ENCODE results near the gene GRIP1. TPM values are rescaled to one million over a fixed set of nuclear protein-coding genes. Genes with fewer than 3 reads are reported as not detected.

The GRIP1 gene
- total RNA-seq (2013; cell fraction: nucleolus; rRNA removed): not detected in 2 replicates
- total RNA-seq (2014; rRNA removed): not detected in 2 replicates
- total RNA-seq (2014; rRNA removed; fragmentation: Illumina TruSeq; extraction: Trizol): 0.09 TPM in 1 of 2 replicates, not detected in the other
- total RNA-seq (2021): 0.85 TPM in 1 of 2 replicates, not detected in the other
- not detected for polyA plus RNA-seq (2011; ENCODE audit: low read depth)
- polyA plus RNA-seq (2011; rRNA removed): 0.03 and 0.05 TPM in 2 replicates
- polyA plus RNA-seq (2011; cell fraction: cytosol; rRNA removed): 0.02 TPM in 1 of 2 replicates, not detected in the other
- 0.03 TPM in 1 of 2 replicates, not detected in the other for polyA plus RNA-seq (2011; cell fraction: nucleus; rRNA removed)
- 0.14 and 0.19 TPM in 2 replicates for polyA plus RNA-seq (2012)
- not detected in 2 replicates for polyA plus RNA-seq (2014; fragmentation: Illumina TruSeq; extraction: Trizol)
- polyA plus RNA-seq (2014; fragmentation: Nextera tagmentation; extraction: Ambion mirVana): not detected
- polyA plus RNA-seq (2014; rRNA removed): 0.03 and 0.50 TPM in 2 replicates
- not detected for polyA plus RNA-seq (2016; fragmentation: Nextera tagmentation; extraction: Ambion mirVana)
- polyA minus RNA-seq (2011; rRNA and poly(A)+ RNA removed): not detected in 2 replicates
- not detected in 2 replicates for polyA minus RNA-seq (2011; cell fraction: cytosol; rRNA and poly(A)+ RNA removed)
- polyA minus RNA-seq (2011; cell fraction: nucleus; rRNA and poly(A)+ RNA removed): 0.12 TPM in 1 of 2 replicates, not detected in the other
- Bru-seq, nascent RNA: percentile 4 among the genes with signal in this experiment
- BruChase-seq, experiment 1, labeled RNA remaining after a 6-hour chase: percentile 3 among the genes with signal in this experiment
- percentile 7 among the genes with signal in this experiment for BruChase-seq, experiment 2, labeled RNA remaining after a 2-hour chase
- long read RNA-seq, experiment 1: 0 reads
- long read RNA-seq, experiment 2, partial matches to known transcripts: 0 of 1 reads
- long read RNA-seq, experiment 2, other reads (novel, unspliced or antisense): 1 of 1 reads

DNA sequence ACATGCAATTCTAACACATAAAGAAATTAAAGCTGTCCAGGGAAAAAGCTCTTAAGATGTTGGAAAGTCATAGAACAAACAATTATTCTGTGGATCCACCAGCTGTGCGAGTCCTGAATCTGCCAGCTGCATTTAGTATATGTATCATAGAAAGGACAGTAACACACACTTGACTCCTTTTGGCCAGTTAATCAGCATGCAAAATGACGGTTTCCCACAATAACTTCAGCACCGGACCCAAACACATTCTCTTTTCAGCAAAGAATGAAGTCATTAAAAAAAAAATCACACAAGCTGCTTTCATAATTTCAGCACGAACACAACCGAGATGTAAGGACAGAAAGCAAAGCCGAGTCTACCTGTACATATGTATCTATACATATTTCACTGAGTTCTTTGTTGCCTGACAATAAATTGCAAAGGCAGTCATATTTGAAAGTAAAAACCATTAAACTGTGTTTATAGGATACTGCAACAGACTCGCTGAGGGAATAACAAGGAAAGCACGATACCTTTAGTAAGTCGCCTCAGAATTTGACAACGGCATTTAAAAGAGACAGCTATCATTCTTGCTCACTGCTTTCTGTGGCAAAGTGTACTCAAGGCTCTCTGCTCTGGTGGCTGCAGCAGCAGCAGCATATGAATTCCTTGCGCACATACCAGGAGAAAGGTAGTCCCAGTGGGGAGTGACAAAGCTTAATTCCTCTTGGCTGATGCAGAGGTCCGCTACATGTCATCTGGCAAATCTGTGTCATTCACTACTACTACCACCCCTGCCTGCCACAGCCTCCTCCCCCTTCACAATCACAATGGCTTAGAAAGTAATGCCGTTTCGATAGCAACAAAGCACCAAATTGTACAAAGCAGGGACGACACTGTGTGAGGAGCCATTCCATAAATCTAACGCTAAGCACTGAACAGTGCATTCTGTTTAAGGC lies at the start of gene GRIP1:
Gene GRIP1, minus strand, starts transcription at position 739 of the 938 bp plus-strand sequence. Its CDS starts 172 bp downstream, at position 567.
- no peak for FAIRE-seq
- Histone ChIP-seq H3K36me3 (ENCODE audit: control insufficient read depth in 2 of 2, insufficient read depth in 2 of 2, low read length in 1 of 2) (no peaks in the 10 kb centered on the region), H3K4me1 (ENCODE audit: control insufficient read depth, insufficient read depth, low read length) (peaks cover 8% of the 10 kb centered on the region; the same call in 1 of the 2 replicates), H3K27me3 (replicated peaks in 1 of 2; ENCODE audit: control insufficient read depth in 2 of 2, insufficient read depth in 2 of 2, low read length in 1 of 2) (no peaks in the 10 kb centered on the region), H3K9me3 (replicated peaks; ENCODE audit: control insufficient read depth, insufficient read depth, low read length) (no peaks in the 10 kb centered on the region), H3K9ac (ENCODE audit: control insufficient read depth, insufficient read depth, low read length) (no peak within 1 kb of the TSS), H2AFZ (ENCODE audit: control insufficient read depth, low read depth, low read length) (no peak within 1 kb of the TSS), H3K27ac (ENCODE audit: control insufficient read depth, insufficient read depth) (no peak within 1 kb of the TSS), H3K4me3 (no peak within 1 kb of the TSS), H4K20me1 (ENCODE audit: control insufficient read depth, insufficient read depth) (no peaks in the 10 kb centered on the region), H3K79me2 (ENCODE audit: control insufficient read depth, insufficient read depth, low read length) (no peaks in the 10 kb centered on the region), H3K4me2 (ENCODE audit: control insufficient read depth, insufficient read depth) (no peak within 1 kb of the TSS)
- intact Hi-C loops (cut with micrococcal nuclease; ENCODE audit: unreplicated experiment): no loop called here
- ChIA-PET RAD21 (ENCODE audit: unreplicated experiment) (no interaction called here), POLR2A (no interaction called here), CTCF (interaction anchor here (0.8 kb wide), 1 partner anchor 81 kb away, joined by 3 read pairs; no protein-coding TSS in a partner anchor), SMC1A (ENCODE audit: uncharacterized antibody, unreplicated experiment) (interaction anchor here (0.7 kb wide), 1 partner anchor 20 kb away, joined by 3 read pairs; no protein-coding TSS in a partner anchor)
- BruUV-seq (replicated peaks): no TSS peak
- ATAC-seq: no peak
- in situ Hi-C loops (cut with MboI): no loop called here
- 68% methylated on average over 16 of the region's 16 CpGs for WGBS (ENCODE audit: insufficient coverage, insufficient replicate concordance, low lambda C conversion rate, missing lambda C conversion rate)
- no peak for DNase-seq (ENCODE audit: low read depth, low spot score)
- TF ChIP-seq SMC3 (IDR thresholded peaks at IDR 0.05; ENCODE audit: borderline replicate concordance, low read length) (no peak), SMAD5 (IDR thresholded peaks at IDR 0.05; ENCODE audit: low read depth) (no peak), CREM (IDR thresholded peaks at IDR 0.05; ENCODE audit: low read depth) (no peak)
- TF ChIP-seq, protein P1, sequence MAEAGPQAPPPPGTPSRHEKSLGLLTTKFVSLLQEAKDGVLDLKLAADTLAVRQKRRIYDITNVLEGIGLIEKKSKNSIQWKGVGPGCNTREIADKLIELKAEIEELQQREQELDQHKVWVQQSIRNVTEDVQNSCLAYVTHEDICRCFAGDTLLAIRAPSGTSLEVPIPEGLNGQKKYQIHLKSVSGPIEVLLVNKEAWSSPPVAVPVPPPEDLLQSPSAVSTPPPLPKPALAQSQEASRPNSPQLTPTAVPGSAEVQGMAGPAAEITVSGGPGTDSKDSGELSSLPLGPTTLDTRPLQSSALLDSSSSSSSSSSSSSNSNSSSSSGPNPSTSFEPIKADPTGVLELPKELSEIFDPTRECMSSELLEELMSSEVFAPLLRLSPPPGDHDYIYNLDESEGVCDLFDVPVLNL (IDR thresholded peaks at IDR 0.05; ENCODE audit: low read depth, low read length): no peak
- TF ChIP-seq, protein P2, sequence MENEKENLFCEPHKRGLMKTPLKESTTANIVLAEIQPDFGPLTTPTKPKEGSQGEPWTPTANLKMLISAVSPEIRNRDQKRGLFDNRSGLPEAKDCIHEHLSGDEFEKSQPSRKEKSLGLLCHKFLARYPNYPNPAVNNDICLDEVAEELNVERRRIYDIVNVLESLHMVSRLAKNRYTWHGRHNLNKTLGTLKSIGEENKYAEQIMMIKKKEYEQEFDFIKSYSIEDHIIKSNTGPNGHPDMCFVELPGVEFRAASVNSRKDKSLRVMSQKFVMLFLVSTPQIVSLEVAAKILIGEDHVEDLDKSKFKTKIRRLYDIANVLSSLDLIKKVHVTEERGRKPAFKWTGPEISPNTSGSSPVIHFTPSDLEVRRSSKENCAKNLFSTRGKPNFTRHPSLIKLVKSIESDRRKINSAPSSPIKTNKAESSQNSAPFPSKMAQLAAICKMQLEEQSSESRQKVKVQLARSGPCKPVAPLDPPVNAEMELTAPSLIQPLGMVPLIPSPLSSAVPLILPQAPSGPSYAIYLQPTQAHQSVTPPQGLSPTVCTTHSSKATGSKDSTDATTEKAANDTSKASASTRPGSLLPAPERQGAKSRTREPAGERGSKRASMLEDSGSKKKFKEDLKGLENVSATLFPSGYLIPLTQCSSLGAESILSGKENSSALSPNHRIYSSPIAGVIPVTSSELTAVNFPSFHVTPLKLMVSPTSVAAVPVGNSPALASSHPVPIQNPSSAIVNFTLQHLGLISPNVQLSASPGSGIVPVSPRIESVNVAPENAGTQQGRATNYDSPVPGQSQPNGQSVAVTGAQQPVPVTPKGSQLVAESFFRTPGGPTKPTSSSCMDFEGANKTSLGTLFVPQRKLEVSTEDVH (IDR thresholded peaks at IDR 0.05; ENCODE audit: low read depth, partially characterized antibody): no peak

Measured in GM12878 (cell line).